MM.1S (cell line): Measurements from ENCODE around the gene TREM1.
A peak's percentile ranks its signal among the peaks of the same experiment; 100 is the strongest.

Experiments used
- DNase-seq: peaks from one replicate; pipeline ENCODE4 v3.0.0-alpha.2; 2015
- H2AFZ ChIP-seq: fragments of 300-600 bp; sonication (generic); 2 replicates; pipeline ENCODE4 v1.6.0; 2016; ENCODE audit warnings: antibody characterized with exemption, low read length
- H3F3A ChIP-seq: fragments of 300-600 bp; sonication (generic); 2 replicates; pipeline ENCODE4 v1.6.1; 2016; ENCODE audit warnings: mild to moderate bottlenecking, antibody characterized with exemption, low read length, moderate library complexity, mixed read lengths; ENCODE audit not compliant: insufficient read depth
- H3K27ac ChIP-seq: fragments of 300-600 bp; sonication (generic); 2 replicates; pipeline ENCODE4 v1.5.1; 2016; ENCODE audit warnings: mild to moderate bottlenecking, low read length
- H3K27me3 ChIP-seq: fragments of 300-600 bp; sonication (generic); replicated peaks from 2 replicates; pipeline ENCODE4 v1.6.0; 2016; ENCODE audit warnings: low read length; ENCODE audit not compliant: insufficient read depth
- H3K36me3 ChIP-seq: fragments of 300-600 bp; sonication (generic); replicated peaks from 2 replicates; pipeline ENCODE4 v1.6.1; 2016; ENCODE audit warnings: mild to moderate bottlenecking, low read length, mixed read lengths; ENCODE audit not compliant: insufficient read depth
- H3K4me1 ChIP-seq: fragments of 300-600 bp; sonication (generic); 2 replicates; pipeline ENCODE4 v1.6.1; 2016; ENCODE audit warnings: low read length, mixed read lengths
- H3K4me2 ChIP-seq: fragments of 300-600 bp; sonication (generic); 2 replicates; pipeline ENCODE4 v1.6.0; 2016; ENCODE audit warnings: low read depth, low read length
- H3K4me3 ChIP-seq: fragments of 300-600 bp; sonication (generic); 2 replicates; pipeline ENCODE4 v1.5.1; 2016; ENCODE audit warnings: low read length, mixed read lengths
- H3K79me2 ChIP-seq: fragments of 300-600 bp; sonication (generic); 2 replicates; pipeline ENCODE4 v1.6.1; 2016; ENCODE audit warnings: mixed run types, low read length, mixed read lengths
- H3K9ac ChIP-seq: fragments of 300-600 bp; sonication (generic); 2 replicates; pipeline ENCODE4 v1.6.1; 2016; ENCODE audit warnings: low read length, mixed read lengths
- H3K9me2 ChIP-seq: fragments of 300-600 bp; sonication (generic); replicated peaks from 2 replicates; pipeline ENCODE4 v1.6.1; 2016; ENCODE audit warnings: mild to moderate bottlenecking, low read length, mixed read lengths; ENCODE audit not compliant: insufficient read depth
- H3K9me3 ChIP-seq: fragments of 300-600 bp; sonication (generic); replicated peaks from 2 replicates; pipeline ENCODE4 v1.6.1; 2016; ENCODE audit warnings: mild to moderate bottlenecking, low read length, mixed read lengths; ENCODE audit not compliant: insufficient read depth
- H4K20me1 ChIP-seq: fragments of 300-600 bp; sonication (generic); 2 replicates; pipeline ENCODE4 v1.6.1; 2016; ENCODE audit warnings: mild to moderate bottlenecking, low read length, moderate library complexity, mixed read lengths; ENCODE audit not compliant: insufficient read depth
- CTCF ChIP-seq: fragments of 300-600 bp; sonication (generic); IDR thresholded peaks from 2 replicates; pipeline ENCODE4 v1.5.1; 2016; ENCODE audit warnings: antibody characterized with exemption, low read length, mixed read lengths
- EZH2 ChIP-seq: fragments of 300-600 bp; sonication (generic); optimal IDR thresholded peaks from 2 replicates; pipeline ENCODE3; 2017; ENCODE audit warnings: low read depth, mild to moderate bottlenecking, antibody characterized with exemption, low read length, mixed read lengths
- EZH2phosphoT487 ChIP-seq: fragments of 300-600 bp; sonication (generic); IDR thresholded peaks from 2 replicates; pipeline ENCODE4 v1.6.1; 2018; ENCODE audit warnings: antibody characterized with exemption, low read length

Gene TREM1

GRCh38 chr6:41288754-41289129 lies 2.3 kb upstream of the TREM1 start:
- Histone ChIP-seq H3K79me2 (no peaks in the 10 kb centered on the region), H2AFZ (no peak overlapping the region), H3K9ac (no peak overlapping the region), H4K20me1 (no peaks in the 10 kb centered on the region), H3F3A (no peaks in the 10 kb centered on the region), H3K4me2 (peak overlapping the region; percentile 17; the same call in 1 of the 2 replicates), H3K27ac (peak overlapping the region; percentile 3; the same call in 1 of the 2 replicates), H3K36me3 (no peaks in the 10 kb centered on the region), H3K4me1 (peaks cover 10% of the 10 kb centered on the region), H3K9me2 (no peaks in the 10 kb centered on the region), H3K27me3 (no peaks in the 10 kb centered on the region), H3K4me3 (no peak overlapping the region), H3K9me3 (no peaks in the 10 kb centered on the region)
- no peak for DNase-seq
- TF ChIP-seq EZH2phosphoT487 (no peak), EZH2 (no peak), CTCF (no peak)

GRCh38 chr6:41288030-41288753 lies 1.7 kb upstream of the TREM1 start:
- DNase-seq: peak; percentile 70
- Histone ChIP-seq H3F3A (no peaks in the 10 kb centered on the region), H4K20me1 (no peaks in the 10 kb centered on the region), H2AFZ (no peak overlapping the region), H3K9ac (no peak overlapping the region; the same call in 1 of the 2 replicates), H3K9me3 (no peaks in the 10 kb centered on the region), H3K27ac (no peak overlapping the region), H3K36me3 (no peaks in the 10 kb centered on the region), H3K4me3 (no peak overlapping the region), H3K9me2 (no peaks in the 10 kb centered on the region), H3K79me2 (no peaks in the 10 kb centered on the region), H3K4me2 (peak overlapping the region; percentile 17), H3K27me3 (no peaks in the 10 kb centered on the region), H3K4me1 (peaks cover 10% of the 10 kb centered on the region)
- TF ChIP-seq CTCF: no peak
- TF ChIP-seq EZH2: no peak
- no peak for TF ChIP-seq EZH2phosphoT487

- H4K20me1 ChIP-seq: no peaks in the 10 kb centered on the region
- no peak overlapping the region for H3K4me3 ChIP-seq
- H3K9me3 ChIP-seq: no peaks in the 10 kb centered on the region
- no peaks in the 10 kb centered on the region for H3K36me3 ChIP-seq
- no peak overlapping the region for H3K4me2 ChIP-seq
- H3F3A ChIP-seq: no peaks in the 10 kb centered on the region
- TF ChIP-seq EZH2phosphoT487 (no peak), CTCF (no peak), EZH2 (no peak)
- peaks cover 10% of the 10 kb centered on the region for H3K4me1 ChIP-seq
- no peak overlapping the region for H2AFZ ChIP-seq
- H3K27ac ChIP-seq: no peak overlapping the region
- H3K79me2 ChIP-seq: no peaks in the 10 kb centered on the region
- H3K9me2 ChIP-seq: no peaks in the 10 kb centered on the region
- H3K9ac ChIP-seq: no peak overlapping the region
- H3K27me3 ChIP-seq: no peaks in the 10 kb centered on the region
- DNase-seq: no peak
Observed at GRCh38 chr6:41284726-41285125, 1.8 kb downstream of the TREM1 start.
